A375 (cell line): Measurements from ENCODE around the gene TFAP2A. TPM values are rescaled to one million over a fixed set of nuclear protein-coding genes. Genes with fewer than 3 reads are reported as not detected.

Experiments used
- small RNA-seq: library from RNA; depleted of rRNA; stranded (forward); fragments of <200 nt; gene quantifications from one replicate; pipeline ENCODE3, GENCODE V24; 2014
- total RNA-seq: library from RNA; depleted of rRNA; stranded (reverse); fragments of >200 nt; shearing (Covaris generic); gene quantifications from 2 replicates; pipeline ENCODE4 v1.2.3, GENCODE V29; 2014; rRNA removed

TFAP2A gene
- 11.0 and 12.1 TPM in 2 replicates for total RNA-seq

GRCh38 chr6:10414756-10415616 lies at the start of gene TFAP2A:
TFAP2A (minus strand) TSS chr6:10415074; CDS start chr6:10414991, 83 bp downstream.

Small RNA genes within 50 kb of the gene (small RNA-seq; reads per million reads assigned to genes)
- gene MIR5689: not detected

Other genes with a start within 250 kb of the TFAP2A start
- gene GCNT2, start 106.3 kb upstream of the TFAP2A start, total RNA-seq: 4.5 and 5.4 TPM in 2 replicates